Activated CD8-positive, alpha-beta memory T cell treated with anti-CD3 and anti-CD28 coated beads for 1 hour (primary cell): ENCODE data around the gene LPXN.

ENCODE experiments used
- DNase-seq, 2 donors: peaks; one replicate each; pipeline ENCODE4 v3.0.0-alpha.2; 2020; ENCODE audit warnings: low read depth in 1 of 2; ENCODE audit errors: extremely low read depth in 1 of 2

Gene LPXN

DNA sequence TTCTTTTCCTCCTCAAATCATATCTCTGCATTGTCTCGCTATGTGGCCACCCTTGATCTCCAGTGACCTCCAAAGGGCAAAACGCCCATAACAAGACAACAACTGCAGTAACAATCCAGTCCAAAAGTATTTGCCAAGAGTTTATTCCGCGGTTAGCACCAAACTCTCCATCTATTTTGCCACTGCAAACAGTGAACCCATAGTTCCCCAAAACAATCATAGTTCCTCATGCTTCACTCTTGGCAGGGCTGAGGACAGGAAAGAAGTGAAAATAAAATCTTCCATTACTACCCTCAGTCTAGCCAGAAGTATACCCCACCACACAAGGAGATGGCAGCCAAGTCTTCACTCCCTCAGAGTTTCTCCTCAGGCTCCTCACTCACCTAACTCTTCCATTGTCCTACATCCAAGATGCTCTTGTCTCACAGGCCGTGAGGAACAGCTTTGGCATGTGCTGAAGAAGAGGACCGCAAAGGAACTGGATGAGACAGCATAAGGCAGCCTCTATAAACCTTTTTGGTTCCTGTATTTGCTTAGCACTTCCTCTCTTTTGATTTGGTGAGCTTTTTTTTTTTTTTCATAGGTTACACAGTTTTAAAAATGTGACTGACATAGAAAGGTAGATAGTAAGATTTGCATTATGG, at the start of gene LPXN:
TSS of gene LPXN (minus strand) at position 480 of the 644 bp plus-strand sequence. CDS start at position 396, 84 bp downstream.
- DNase-seq = peak in 1 of 2 donors; percentile 24

DNA sequence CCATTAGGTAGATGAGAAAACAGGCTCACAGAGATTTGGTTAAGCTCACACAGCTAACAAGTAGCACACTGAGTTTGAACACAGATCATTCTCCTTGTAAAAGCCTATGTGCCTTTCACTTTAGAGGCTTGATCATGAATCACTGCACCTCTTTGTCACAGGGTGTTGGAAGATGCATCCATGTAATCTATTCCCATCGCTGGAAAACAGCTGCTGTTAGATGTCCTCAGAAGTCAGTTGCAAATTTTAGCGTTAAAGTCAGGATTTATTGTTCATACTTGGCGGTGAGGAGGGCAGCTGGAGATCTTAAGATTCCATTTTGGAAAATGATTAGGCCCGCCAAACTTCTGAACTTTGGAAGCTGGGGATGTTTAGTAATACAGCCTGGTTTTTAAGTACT, 49.4 kb upstream of the LPXN start:
- no peak for DNase-seq

DNA sequence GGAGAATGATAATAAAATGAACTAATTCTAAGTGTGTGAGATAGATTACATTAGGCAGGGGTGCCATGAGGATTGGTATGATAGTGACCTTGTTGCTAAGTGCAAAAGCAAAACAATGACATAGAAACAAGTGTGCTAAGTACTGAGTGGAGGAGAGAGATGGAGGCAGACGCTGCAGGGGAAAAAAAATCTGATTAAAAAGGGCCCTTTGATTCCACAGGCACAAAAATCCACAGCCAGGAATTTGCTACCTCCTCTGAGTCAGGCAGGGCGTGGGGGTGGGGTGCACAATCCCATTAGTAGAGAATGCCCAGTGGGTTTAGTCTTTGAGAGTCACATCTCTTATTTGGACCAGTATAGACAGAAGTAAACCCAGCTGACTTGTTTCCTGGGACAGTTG, 46.7 kb upstream of the LPXN start, which contains the start of gene CNTF:
TSS of gene CNTF (plus strand) at position 322 of the 400 bp plus-strand sequence. CDS start 88 bp downstream, outside the sequence.
- no peak for DNase-seq

DNA sequence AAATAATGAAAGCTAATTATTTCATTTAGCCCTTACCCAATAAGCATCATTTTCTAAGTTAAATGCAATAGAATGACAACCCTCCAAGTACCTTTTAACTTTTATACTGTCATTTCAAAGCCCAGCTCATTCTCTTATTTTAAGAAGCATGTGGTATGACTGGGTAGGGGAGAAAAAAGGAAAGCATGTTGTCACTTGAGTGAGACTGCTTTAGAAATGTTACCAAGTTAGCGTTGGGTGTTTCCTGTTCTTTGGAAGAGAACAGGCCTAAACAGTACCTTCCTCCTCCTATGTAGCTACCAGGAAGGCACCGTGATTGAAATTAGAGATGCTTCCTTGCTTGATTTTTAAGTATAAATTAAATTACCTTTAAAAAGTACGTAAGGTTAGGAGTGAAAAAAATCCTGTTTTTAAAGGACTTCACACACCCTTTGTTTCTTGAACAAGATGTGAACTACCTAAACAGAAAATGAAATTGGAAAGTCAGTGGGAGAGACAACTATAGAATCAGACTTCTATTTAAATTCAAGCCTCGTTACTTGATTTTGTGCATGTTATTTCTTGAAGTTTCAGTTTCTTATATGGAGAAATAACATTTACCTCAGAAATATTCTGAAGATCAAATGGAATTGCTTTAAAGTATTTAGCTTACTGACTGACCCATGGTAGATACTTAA, 46.1 kb upstream of the LPXN start:
- no peak for DNase-seq

DNA sequence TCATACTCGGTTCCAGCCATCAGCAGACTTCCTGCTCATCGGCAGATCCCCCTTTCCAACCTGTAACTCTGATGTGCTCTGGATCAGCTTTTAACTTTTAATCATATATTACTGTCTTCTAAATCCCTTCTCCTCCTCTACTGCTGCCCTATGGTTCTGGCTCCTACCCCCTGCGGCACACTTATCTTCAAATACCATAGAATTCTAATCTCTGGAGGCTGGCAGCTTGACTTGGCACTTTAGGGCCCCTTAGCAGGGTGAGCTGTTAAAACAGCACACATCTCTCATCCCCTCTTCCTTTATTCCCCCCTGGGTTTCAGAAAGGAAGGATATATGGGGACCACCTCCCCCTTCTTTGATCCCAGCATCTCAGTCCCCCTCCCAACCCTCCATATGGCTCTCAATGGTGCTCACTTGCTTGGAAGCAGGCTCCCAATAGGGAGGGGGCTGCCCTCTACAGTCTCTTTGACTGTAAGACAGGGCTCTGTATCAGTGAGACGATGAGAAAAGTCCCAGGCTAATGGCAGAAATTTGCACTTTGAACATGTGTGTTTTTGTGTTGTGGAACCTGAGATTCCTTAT, 42.4 kb upstream of the LPXN start:
- DNase-seq = no peak

DNA sequence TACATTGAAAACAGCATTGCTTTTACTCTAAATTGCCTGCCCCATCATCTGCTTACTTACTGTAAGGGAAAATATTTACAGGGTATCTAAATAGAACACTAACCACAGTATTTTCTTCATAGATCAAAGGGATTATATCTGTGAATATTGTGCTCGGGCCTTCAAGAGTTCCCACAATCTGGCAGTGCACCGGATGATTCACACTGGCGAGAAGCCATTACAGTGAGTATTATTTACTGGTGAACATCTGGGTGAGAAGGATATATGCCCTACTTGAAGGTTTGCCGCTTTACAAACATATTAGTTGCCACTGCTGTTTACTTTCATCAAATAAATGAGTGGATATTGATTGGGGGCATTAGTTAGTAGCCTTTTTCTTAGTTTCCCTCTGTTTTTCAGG, 40.9 kb upstream of the LPXN start:
- DNase-seq = no peak

DNA sequence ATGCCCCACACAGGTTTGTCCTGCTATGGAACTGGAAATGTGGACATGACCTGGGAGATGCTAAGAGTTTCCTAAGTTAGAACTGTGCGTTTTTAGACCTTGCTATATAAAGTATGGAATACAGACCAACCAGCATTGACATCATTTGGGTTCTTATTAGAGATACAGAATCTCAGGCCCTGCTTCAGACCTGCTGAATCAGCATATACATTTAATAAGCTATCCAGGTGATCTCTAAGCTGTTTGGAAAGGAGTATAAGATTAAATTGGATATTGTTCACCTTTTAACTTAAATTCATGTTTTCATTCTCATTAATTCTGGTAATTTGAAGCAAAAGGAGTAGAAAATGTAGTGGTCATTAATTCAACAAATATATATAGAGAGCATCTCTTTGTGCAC, 39.9 kb upstream of the LPXN start:
- no peak for DNase-seq

DNA sequence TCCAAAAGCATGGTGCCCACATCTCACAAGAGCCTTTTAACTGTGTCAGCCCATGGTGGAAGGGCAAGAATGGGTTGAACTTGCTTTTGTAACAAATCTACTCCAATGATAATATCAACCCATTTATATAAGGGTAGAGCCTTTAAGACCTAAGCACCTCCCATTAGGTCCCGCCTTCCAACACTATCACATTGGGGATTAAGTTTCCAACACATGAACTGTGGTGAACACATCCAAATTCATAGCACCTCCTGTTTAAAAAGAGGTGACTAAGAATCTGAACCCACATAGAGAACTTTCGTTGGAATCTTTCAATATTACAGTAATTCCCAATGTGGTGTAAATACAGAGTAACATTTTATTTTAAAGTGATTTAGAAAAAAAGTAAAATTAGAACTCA, 37.6 kb upstream of the LPXN start:
- DNase-seq = no peak

DNA sequence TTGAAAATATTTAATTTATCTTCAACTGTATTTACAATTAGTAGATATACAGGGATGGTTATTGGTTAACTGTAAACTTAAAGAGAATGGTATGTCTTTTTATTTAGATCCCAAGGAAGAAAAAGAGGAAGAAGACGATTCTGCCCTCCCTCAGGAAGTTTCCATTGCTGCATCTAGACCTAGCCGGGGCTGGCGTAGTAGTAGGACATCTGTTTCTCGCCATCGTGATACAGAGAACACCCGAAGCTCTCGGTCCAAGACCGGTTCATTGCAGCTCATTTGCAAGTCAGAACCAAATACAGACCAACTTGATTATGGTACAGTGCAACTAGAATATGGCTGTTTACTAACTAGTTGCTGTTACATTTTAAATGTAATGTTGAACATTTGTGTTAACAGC, 34.1 kb upstream of the LPXN start:
- DNase-seq = no peak

DNA sequence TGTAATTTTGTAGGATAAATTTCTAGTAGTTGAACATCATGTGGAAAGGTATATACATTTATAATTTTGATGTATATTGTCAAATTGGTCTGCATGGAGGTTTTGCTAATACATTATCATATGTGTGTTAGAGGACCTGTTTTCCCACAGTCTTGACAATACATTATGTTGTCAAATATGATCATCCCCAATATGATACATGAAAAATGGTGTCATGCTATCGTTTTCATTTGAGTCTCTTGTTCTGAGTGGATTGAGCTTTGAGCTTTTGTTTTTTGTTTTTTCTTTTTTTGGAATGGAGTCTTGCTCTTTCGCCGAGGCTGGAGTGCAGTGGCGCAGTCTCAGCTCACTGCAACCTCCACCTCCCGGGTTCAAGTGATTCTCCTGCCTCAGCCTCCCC, 32.7 kb upstream of the LPXN start:
- DNase-seq = no peak

DNA sequence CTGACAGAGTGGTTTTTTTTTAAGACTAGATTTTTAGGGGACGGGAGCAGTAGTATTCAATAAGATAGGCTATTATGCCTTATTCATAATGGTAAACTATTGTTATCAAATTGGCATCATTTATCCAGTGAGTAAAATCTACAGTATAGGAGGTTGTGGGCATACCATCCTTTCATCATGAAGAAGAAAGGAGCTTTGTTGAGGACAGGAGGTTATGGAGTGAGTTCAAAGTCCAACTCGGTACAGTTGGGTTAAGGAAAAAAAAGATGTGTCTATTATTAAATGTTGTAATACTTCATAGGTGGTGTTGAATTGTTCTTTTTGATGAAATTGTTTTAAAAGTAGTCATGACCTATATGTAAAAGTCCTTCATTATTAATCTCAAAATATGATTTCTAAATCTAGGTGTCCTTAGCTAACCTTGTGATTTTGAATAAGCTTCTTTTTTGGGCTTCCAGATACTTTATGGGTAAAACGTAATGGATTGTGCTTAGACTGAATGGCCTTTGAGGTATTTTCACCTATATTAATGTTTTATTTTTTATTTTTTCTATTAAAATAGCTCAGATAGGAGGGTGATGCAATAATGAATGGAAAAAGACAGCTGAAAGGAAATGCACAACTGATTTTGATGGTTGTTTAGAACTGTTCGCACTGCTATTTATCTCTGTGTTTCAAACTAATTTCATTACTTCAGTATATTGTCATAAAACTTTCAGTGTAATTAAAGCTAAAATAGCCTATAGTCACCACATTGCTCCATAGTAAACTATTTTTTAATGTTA, 31.5 kb upstream of the LPXN start:
- no peak for DNase-seq

DNA sequence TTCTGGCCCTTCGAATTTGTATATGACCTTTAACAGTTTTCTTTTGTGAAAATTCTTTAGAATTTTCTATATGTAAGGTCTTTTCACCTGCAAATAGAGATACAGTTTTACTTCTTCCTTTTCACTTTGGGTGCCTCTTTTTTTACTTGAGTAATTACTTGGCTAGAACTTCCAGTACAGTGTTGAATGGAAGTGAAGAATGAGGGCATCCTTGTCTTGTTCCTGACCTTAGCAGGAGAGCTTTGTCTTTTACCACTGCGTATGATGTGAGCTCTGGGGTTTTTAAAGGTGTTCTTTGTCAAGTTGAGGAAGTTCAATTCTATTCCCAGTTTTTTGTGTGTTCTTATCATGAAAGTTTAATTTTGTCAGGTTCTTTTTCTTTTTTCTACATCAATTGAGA, 24.9 kb upstream of the LPXN start:
- no peak for DNase-seq

DNA sequence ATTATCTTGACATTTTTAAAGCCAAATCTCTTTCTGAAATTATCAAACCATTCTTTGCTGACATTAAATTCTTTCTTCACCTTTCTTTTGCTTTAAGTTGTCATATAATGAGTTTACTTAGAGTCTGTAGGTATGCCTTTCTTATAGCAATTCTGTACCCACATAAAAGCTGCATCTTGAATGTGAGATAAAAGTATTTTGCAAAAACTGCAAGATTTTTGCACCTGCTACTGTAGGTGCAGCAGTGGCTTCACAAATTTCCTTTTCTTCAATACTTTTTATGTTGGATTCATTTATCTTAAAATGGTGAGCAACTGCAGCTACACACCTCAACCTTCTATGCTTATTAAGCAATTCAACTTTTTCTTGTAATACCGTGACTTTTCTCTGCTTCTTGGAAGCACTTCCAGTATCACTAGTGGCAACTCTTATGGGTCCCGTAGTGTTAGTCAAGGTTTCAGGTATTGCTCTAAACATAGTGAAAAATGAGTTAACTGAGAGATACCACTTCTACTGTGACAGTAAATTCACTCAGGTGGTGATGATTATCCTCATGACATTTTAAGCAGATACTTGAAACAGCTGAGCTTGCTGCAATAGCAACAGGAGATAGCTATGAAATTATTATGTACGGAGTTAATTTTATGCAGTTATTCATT, 22.0 kb upstream of the LPXN start:
- DNase-seq = no peak

DNA sequence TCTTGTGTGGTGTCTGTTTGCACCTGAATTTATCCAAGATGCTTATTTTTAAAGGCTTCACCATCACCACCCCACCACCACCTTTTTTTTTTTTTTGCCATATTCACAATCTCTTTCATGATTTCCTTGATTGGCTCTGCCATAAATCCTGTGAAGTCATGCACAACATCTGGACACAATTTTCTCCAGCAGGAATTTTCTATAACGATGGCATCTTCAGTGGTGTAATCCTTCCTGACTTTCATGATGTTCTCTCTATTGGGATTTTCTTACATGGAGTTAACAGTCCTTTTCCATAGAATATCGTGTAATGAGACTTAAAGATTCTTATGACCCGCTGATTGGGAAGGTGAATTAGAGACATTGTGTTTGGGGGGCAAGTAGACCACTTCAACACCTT, 21.0 kb upstream of the LPXN start:
- DNase-seq = no peak

DNA sequence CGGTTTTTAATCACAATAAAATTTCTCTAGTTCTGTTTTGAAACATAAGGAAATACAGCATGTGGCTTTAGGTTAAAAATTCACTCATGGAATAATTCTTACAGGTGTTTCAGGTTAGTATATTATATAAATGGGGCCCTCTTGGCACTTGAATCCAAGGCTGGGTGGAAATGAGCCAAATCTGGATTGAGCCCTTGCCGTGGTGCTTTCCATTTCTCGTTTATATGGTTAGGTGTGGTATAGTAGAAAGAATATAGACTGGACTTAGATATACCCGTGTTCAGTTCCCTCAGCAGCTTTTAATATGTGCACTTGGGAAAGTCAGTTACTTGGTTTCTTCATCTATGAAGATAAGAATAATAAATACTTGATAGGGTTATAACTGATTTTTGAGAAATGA, 19.2 kb upstream of the LPXN start:
- DNase-seq = no peak

DNA sequence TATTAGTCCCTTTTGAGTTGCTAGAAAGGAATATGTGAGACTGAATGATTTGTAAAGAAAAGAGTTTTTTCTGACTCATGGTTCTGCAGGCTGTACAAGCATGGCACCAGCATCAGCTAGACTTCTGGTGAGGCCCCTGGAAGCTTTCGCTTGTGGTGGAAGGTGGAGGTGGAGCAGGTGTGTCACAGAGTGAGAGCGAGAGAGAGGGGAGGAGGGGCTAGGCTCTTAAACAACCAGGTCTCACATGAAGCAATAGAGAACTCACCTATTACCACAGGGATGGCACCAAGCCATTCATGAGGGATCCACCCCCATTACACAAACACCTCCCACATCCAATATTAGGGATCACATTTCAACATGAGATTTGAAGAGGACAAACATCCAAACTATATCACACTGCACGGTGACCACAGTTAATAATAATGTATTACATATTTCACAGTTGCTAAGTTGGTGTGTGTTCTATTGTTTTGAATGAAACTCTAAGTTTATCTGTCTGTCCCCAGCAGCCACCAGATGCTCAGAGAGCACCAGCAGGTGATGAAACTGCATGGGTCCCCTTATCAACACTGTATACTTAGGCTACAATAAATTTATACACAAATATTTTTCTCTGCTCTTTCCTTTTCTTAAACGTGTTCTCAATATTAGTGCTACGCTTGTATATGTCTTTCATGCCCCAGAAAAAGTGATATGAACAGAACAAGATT, 17.3 kb upstream of the LPXN start:
- no peak for DNase-seq

DNA sequence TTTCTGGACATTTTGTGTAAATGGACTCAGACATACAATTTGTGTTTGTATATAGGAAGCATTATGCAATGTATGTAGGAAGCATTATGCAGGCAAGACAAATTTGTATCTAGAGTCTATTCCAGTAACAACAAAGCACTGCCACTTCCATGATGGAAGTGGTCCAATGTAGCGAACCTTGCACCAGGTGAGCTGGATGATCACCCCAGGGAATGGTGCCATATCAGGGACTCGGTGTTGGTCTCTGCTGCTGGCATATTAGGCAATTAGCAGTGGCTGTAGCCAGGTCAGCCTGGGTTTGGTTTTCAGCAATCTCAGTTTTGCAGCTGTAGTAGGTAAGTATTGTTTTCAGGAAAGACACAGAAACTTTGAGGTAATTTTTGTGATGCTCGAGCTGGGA, 16.0 kb upstream of the LPXN start:
- DNase-seq = no peak

DNA sequence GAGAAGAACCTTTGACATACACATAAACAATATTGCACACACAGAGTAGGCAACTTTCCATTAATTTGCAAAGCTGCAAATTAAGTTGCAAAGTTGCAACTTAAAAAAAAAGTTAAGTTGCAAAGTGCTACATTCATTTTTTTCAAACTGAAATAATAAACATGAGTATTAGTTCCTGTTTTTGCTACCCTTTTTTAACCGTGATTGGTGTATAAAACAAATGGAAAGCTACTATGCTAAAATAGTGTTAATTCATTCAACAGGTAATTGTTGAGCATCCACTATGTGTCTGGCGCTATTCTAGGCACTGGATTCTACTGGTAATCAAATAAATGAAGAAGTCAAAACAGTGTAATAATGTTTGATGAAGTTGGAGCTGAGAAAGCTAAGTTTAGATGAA, 11.3 kb upstream of the LPXN start:
- DNase-seq = no peak

DNA sequence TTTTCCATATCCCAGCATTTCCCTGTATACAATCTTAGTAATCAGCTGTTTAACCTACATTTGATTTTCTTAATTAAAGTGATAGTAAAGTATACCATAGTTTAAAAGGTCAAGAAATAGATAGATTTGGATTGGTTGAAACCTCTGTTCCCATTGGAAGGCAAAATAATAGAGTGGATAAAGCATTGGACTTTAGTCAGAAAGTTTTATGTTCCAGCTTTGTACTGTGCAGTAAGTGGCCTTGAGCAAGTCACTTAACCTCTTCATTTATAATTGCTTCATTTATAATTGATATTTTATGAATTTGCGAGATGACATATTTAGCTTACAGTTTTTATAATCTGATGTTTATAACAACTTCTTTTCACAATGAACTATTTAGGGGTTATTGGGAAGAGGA, 6.8 kb upstream of the LPXN start:
- DNase-seq = no peak

DNA sequence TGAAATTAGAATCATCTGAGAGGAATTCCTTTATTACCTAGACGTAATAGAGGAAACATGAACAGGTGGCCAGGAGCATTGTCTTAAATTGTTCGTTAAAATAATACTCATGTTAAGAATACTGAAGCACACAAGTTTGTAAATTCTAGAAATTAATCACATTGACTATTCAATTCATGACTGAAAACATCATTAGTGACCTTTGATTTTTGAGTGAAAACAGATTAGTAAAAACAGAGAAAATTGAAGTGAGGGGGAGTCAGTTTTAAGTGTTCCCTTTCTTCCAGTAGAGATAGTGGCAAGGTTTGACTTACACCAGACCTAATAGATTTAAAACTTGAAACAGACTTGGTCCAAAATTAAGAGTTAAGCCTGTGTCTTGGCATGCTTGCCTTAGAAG, 4.7 kb upstream of the LPXN start:
- no peak for DNase-seq
